Measurements from ENCODE around the gene CD248. TPM values are rescaled to one million over a fixed set of nuclear protein-coding genes. Genes with fewer than 3 reads are reported as not detected.
"Not testable (repeated sequence)": the region's sequence is repeated elsewhere in the genome, so short reads cannot be mapped to it uniquely, and the experiment has no call there.

Gene CD248
- total RNA-seq, 4 donors from 2014 or later, result 29.9 to 69.7 (median 47.3) TPM

DNA sequence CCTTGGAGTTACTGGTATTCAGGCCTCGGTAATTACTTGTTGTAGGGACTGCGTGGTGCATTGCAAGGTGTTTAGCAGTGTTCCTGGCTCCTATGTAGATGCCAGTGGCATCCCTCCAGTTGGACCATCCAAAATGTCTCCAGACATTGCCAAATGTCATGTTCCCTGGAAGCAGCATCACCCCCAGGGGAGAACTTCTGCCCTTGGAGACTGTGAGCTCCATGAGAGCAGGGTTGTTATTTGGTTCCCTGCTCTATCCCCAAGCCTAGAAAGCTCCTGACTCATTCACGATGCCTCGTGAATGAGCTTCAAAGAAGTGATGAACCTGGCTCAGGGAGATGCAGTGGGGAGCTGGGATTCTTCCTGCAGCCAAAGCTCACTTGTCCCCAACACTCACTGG lies 4.8 kb upstream of the CD248 start:
- WGBS, 2 donors, result 71 to 75% methylated on average over 4 of the region's 4 CpGs
- Histone ChIP-seq H3K4me3 (no peak overlapping the region), H3K4me1 (peaks cover 0 to 73% (median 36%) of the 10 kb centered on the region in 4 donors)

DNA sequence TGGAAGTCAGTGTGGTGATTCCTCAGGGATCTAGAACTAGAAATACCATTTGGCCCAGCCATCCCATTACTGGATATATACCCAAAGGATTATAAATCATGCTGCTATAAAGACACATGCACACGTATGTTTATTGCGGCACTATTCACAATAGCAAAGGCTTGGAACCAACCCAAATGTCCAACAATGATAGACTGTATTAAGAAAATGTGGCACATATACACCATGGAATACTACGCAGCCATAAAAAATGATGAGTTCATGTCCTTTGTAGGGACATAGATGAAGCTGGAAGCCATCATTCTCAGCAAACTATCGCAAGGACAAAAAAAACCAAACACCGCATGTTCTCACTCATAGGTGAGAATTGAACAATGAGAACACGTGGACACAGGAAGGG lies 3.9 kb upstream of the CD248 start:
- peaks cover 0 to 73% (median 32%) of the 10 kb centered on the region in 4 donors for H3K4me1 ChIP-seq
- H3K36me3 ChIP-seq; H3K27me3 ChIP-seq; DNase-seq (ENCODE audit: low spot score in 2 of 2); H3K4me3 ChIP-seq; H3K9me3 ChIP-seq; H3K27ac ChIP-seq: not testable (repeated sequence)
- WGBS, 2 donors, result 90 to 94% methylated on average over 6 of the region's 6 CpGs

More for the DNA sequence above, 4.8 kb upstream of the CD248 start:
- TF ChIP-seq, protein P1, sequence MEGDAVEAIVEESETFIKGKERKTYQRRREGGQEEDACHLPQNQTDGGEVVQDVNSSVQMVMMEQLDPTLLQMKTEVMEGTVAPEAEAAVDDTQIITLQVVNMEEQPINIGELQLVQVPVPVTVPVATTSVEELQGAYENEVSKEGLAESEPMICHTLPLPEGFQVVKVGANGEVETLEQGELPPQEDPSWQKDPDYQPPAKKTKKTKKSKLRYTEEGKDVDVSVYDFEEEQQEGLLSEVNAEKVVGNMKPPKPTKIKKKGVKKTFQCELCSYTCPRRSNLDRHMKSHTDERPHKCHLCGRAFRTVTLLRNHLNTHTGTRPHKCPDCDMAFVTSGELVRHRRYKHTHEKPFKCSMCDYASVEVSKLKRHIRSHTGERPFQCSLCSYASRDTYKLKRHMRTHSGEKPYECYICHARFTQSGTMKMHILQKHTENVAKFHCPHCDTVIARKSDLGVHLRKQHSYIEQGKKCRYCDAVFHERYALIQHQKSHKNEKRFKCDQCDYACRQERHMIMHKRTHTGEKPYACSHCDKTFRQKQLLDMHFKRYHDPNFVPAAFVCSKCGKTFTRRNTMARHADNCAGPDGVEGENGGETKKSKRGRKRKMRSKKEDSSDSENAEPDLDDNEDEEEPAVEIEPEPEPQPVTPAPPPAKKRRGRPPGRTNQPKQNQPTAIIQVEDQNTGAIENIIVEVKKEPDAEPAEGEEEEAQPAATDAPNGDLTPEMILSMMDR (IDR thresholded peaks at IDR 0.05), result no peak
- TF ChIP-seq POLR2A (IDR thresholded peaks at IDR 0.05), result no peak
- TF ChIP-seq EP300 (IDR thresholded peaks at IDR 0.05), result peak in 1 of 2 donors; percentile 28
- H3K27ac ChIP-seq, result peak overlapping the region in 2 of 4 donors; percentile 51 to 63
- H3K9me3 ChIP-seq, result no peaks in the 10 kb centered on the region
- no peaks in the 10 kb centered on the region for H3K36me3 ChIP-seq
- H3K27me3 ChIP-seq, result no peaks in the 10 kb centered on the region
- no peak for DNase-seq (ENCODE audit: low spot score in 2 of 2)

DNA sequence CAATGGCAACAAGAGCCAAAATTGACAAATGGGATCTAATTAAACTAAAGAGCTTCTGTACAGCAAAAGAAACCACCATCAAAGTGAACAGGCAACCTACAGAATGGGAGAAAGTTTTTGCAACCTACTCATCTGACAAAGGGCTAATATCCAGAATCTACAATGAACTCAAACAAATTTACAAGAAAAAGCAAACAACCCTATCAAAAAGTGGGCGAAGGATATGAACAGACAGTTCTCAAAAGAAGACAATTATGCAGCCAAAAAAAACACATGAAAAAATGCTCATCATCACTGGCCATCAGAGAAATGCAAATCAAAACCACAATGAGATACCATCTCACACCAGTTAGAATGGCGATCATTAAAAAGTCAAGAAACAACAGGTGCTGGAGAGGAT lies 3.4 kb upstream of the CD248 start:
- DNase-seq (ENCODE audit: low spot score in 2 of 2); H3K9me3 ChIP-seq; H3K36me3 ChIP-seq; H3K4me3 ChIP-seq; H3K27ac ChIP-seq; H3K27me3 ChIP-seq: not testable (repeated sequence)
- H3K4me1 ChIP-seq, result peaks cover 0 to 74% (median 30%) of the 10 kb centered on the region in 4 donors
- 96 to 97% methylated on average over 2 of the region's 2 CpGs for WGBS, 2 donors

DNA sequence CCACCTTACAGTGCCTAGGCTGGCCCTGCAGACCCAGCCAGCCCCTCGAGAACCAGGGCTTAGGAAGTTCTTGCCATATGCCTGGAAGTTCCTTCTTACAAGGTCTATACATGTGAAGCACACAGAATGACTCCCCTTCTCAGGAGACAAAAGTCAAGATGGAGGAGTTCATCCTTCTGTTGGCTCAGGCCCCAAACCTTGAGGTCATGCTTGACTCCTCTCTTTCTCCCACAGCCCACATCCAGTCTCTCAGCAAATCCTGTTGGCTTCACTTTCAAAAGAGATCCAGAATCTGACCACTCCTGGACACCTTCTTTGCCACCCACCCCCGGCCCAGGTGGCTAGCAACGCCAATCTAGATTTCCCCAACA lies 1.7 kb upstream of the CD248 start:
- no peak for DNase-seq (ENCODE audit: low spot score in 2 of 2)
- Histone ChIP-seq H3K9me3 (no peaks in the 10 kb centered on the region), H3K27me3 (peaks cover 0 to 5% of the 10 kb centered on the region in 2 donors), H3K36me3 (no peaks in the 10 kb centered on the region), H3K4me3 (no peak overlapping the region), H3K4me1 (peaks cover 0 to 75% (median 34%) of the 10 kb centered on the region in 4 donors), H3K27ac (peak overlapping the region in 3 of 4 donors; percentile 70 to 89 (median 89))
- WGBS, 2 donors, result 60 to 72% methylated on average over 3 of the region's 3 CpGs
- TF ChIP-seq POLR2A (IDR thresholded peaks at IDR 0.05) (no peak), EP300 (IDR thresholded peaks at IDR 0.05) (no peak)
- TF ChIP-seq, protein P1 (IDR thresholded peaks at IDR 0.05), result no peak

DNA sequence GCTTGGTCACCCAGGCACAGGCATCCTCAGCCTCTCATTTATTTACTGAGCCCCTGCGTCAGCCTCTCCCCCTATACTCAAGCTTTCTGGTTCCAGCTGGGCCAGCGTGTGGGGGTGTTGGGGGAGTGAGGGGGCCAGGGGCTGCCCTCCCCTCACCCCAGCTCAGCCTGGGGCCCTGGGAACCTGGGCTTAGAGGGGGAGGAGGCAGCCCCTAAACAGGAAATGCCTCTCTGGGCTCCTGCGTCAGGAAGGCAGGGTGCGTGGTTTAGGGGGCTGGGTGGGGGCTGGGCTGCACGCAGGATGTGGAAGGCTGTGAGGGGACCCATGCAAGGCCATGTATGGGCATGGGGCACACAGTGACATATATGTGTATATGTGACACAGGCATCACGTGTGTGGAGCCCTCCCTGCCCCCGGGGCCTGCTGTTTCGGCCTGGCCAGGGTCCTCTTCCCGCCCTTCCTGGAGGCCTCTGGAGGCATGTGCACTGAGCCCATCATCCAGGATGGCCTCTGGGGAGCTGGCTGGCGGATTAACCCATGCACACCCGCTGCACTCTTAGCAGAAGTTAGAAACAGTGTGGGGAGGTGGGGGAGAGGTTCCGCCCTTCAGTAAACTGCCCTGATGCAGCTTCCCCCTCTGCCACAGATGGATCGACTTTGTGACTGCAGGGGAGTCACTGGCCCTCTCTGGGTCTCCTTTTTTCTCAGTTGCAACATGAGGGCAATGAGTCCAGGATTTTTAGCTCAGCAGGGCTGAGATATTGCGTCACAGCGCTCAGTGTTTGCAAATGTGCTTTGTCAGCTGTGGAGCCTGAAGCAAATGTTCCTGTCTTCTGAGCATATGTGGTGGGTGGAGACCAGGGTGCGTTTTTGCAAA lies 1.1 kb upstream of the CD248 start:
- 13 to 39% methylated on average over 14 of the region's 16 CpGs for WGBS, 2 donors
- Histone ChIP-seq H3K9me3 (no peaks in the 10 kb centered on the region), H3K27ac (peak overlapping the region in 3 of 4 donors; percentile 70 to 89 (median 89)), H3K27me3 (peaks cover 0 to 5% of the 10 kb centered on the region in 2 donors), H3K4me3 (peak overlapping the region in 1 of 4 donors; percentile 57), H3K4me1 (peaks cover 0 to 76% (median 37%) of the 10 kb centered on the region in 4 donors), H3K36me3 (no peaks in the 10 kb centered on the region)
- peak; percentile 57 to 73 for DNase-seq (ENCODE audit: low spot score in 2 of 2)
- TF ChIP-seq EP300 (IDR thresholded peaks at IDR 0.05) (peak in 1 of 2 donors; percentile 58), POLR2A (IDR thresholded peaks at IDR 0.05) (no peak)

DNA sequence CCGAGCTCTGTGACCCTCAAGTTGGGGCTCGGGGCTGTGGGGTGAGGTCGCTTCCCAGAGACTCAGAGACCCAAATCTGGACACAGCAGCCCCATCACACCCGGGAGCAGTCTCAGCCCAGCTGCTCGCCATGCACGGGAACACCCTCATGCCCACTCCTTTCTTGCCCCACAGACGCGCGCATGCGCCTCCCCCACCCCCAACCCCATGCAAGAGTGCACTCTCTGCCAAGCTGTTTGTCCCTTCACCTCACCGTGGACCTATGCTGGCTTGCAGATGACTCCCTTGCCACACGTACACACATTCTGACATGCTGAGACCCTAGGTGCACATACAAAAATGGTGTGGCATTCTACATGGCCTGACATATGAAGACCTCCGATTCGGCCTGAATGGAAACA lies 478 bp upstream of the CD248 start:
- H3K36me3 ChIP-seq, result no peaks in the 10 kb centered on the region
- H3K4me3 ChIP-seq, result peak overlapping the region in 3 of 4 donors; percentile 50 to 57 (median 52)
- peak overlapping the region; percentile 62 to 89 (median 80) for H3K27ac ChIP-seq
- H3K9me3 ChIP-seq, result no peaks in the 10 kb centered on the region
- peaks cover 0 to 5% of the 10 kb centered on the region in 2 donors for H3K27me3 ChIP-seq
- 3 to 5% methylated on average over 14 of the region's 14 CpGs for WGBS, 2 donors
- peak; percentile 37 to 40 for DNase-seq (ENCODE audit: low spot score in 2 of 2)
- peaks cover 0 to 71% (median 38%) of the 10 kb centered on the region in 4 donors for H3K4me1 ChIP-seq
- TF ChIP-seq, protein P1 (IDR thresholded peaks at IDR 0.05), result no peak
- no peak for TF ChIP-seq EP300 (IDR thresholded peaks at IDR 0.05)
- TF ChIP-seq POLR2A (IDR thresholded peaks at IDR 0.05), result no peak
